Activated CD4-positive, alpha-beta T cell treated with anti-CD3 and anti-CD28 coated beads, Interleukin-2, Interleukin-4, amounts not matched to agents 100 ng/mL and 50 ng/mL, durations not matched to agents 16 hours and 8 hours (primary cell): Measurements from ENCODE around the gene UTS2R.
"Not testable (repeated sequence)": the region's sequence is repeated elsewhere in the genome, so short reads cannot be mapped to it uniquely, and the experiment has no call there.

Experiments used
- DNase-seq: peaks from one replicate; pipeline ENCODE4 v3.0.0-alpha.2; 2020; ENCODE audit warnings: low spot score

The UTS2R gene

DNA sequence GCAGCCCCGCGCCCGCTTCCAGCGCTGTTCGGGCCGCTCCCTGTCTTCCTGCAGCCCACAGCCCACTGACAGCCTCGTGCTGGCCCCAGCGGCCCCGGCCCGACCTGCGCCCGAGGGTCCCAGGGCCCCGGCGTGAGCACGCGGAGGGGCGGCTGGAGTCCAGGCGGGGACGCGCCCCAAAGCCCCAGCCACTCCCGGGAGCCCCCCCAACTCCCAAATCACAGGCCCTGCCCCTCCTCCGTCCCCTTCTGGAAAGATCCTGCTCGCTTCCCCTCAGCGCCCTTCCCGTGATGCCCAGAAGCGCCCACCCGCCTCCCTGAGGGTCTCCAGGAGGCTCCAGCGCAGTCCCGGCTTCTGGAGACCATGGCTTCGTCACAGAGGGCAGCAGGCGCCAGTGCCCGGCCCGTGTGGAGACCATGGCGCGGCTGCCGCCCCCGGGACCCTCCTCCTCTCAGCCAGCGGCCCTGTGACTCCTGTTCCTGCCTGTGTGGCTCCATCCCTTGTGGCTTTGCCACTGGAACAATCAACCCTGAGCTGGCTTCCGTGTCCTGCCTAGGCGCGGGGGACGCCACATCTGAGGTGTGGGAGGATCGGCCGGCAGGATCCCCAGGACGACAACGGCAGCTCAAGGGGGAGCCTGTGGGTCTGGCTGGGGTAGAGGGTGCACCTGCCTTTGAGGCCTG lies 3.9 kb downstream of the UTS2R start:
- no peak for DNase-seq

DNA sequence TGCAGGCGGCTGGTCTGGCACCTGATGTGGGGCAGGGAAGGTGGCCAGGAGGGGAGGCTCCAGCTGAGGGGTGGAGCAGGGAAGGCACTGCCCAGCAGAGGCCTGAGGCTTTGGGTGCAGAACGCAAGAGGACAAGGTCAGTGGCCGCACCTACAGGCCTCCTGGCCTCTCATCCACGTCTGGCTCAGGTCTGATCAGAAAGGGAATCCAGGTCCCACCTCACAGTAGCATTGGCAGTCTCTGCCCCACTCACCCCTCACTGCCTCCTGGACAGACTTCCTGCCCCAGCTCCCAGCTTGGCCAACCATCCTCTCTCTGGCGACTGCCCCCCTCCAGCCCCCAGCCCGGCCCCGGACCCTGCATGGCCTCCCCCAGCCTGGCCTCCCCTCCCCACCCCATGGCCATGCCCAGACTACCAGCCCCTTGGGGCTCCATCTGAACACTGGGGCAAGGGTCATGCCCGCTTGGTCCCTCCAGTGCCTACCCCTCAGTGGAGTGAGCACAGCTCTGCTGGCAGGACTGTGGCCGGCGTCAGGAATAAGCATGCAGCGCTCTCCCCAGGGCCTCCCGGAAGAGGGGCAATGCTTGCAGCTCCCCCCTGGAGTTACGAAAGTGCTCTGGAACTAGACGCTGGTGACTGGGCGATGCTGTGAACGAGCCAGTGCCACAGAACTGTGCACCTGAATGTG lies 4.6 kb downstream of the UTS2R start:
- no peak for DNase-seq

DNA sequence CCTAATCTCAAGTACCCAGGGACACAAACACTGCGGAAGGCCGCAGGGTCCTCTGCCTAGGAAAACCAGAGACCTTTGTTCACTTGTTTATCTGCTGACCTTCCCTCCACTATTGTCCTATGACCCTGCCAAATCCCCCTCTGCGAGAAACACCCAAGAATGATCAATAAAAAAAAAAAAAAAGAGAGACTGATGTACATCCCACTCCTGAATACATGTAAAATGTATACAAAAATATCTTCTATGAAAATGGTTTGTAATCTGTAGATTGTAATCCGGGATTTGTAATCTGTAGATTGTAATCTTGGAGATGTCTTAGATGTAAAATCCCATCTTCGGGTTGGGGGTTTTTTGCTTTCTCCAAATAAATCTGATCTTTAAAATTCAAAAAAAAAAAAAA lies 5.7 kb downstream of the UTS2R start:
- DNase-seq: not testable (repeated sequence)

DNA sequence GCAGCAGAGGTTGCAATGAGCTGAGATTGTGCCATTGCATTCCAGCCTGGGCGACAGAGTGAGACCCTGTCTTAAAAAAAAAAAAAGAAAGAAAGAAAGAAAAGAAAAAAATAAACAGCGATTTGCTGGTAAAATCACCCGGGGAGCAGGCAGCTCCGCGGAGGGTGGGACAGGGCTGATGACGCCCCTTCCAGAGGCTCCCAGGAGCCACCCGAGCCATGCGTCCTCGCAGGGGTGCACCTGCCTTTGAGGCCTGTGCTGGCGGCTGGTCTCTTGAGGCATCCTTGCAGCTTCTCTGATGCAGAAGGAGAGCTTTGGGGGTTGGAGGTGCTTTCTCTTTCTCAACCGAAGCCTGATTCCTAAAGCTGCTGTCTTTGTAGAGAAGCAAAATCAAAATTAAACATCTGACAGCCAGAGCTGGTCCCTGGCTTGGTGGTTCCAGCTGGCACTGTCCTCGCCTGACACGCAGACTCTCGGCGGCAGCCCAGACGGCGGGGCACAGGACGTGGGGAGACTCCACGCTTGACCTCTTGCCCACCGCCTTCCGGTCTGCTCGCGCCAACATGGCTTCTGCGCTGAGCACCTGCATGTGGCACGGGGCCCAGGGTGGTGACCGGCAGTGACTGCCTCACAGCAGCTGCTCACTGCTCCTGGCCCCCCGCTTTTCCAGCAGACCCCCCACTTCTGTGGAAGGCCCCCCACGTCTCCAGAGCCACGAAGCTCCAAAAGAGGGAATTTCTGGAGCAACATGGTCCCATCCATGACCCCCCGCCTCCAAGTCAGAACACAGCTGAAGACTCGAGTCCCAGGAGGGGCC lies 6.6 kb downstream of the UTS2R start:
- DNase-seq: no peak

DNA sequence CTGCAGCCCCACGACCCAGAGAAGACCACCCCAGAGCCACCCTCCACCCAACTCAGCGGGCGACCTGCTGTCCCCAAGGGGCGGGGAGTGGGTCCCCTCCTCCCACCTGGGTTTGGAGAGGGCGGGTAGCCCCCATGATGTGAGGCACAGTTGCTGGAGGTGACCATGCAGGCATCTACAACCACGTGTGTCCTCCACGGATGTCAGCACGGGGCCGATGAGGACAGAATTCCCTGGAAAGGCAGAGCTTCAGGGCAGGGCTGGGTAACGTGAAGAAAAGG lies 7.1 kb downstream of the UTS2R start:
- DNase-seq: no peak

DNA sequence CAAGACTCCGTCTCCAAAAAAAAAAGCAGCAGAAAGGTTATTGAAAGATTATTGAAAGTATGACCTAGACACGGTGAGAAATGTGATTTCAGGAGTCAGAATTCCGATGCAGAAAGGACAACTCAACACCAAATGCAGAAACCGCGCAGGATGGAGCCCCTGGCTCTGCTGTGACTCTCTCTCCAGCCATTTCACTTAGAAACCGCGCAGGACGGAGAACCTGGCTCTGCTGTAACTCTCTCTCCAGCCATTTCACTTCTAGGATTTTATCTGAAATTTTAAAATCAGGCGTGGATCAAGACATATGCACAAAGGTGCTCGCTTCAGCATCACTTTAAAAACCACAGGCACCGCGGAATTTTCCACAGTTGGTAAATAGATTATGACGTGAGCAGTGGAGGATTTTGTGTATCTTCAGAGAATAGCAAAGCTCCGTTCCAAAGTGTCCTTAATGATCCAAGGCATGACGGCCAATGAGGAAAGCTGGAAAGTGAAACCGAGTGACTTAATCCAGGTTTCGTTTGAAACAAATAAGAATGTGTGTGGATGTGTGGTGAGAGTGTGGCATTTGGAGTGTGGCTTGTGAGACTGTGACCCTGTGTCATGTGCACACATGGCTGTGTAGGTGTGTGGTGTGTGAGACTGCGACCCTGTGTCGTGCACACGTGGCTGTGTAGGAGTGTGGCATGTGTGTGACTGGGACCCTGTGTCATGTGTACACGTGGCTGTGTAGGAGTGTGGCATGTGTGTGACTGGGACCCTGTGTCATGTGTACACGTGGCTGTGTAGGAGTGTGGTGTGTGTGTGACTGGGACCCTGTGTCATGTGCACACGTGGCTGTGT lies 9.5 kb downstream of the UTS2R start:
- no peak for DNase-seq

DNA sequence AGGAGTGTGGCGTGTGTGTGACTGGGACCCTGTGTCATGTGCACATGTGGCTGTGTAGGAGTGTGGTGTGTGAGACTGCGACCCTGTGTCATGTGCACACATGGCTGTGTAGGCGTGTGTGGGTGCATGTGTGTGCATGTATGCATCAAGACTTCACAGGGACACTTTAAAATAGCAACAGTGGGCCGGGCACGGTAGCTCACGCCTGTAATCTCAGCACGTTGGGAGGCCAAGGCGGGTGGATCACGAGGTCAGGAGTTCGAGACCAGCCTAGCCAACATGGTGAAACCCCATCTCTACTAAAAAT lies 10.1 kb downstream of the UTS2R start:
- not testable (repeated sequence) for DNase-seq

DNA sequence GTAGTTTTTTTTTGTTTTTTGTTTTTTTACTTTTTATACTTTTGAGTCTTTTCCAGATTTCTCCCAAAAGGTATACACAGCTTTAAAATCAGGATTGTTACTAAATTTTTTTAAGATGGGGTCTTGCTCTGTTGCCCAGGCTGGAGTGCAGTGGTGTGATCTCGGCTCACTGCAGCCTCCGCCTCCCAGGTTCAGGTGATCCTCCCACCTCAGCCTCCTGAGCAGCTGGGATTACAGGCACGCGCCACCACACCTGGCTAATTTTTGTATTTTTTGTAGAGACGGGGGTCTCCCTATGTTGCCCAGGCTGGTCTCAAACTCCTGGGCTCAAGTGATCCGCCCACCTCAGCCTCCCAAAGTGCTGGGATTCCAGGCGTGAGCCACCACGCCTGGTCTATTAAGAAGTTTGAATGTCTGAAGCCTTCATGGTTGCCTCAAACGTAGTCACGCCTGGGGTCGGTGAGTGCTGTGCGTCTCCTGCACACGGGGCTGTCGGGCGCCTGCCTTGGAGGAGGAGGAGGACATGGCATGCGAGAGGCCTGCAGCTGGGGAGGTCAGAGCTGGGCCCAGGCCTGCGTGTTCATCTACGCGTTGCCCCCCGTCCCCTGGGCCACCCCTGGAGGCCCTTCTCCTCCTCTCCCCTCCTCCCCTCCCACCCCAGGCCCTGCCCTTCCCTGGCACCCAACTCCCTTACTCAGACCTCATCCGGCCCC lies 10.8 kb downstream of the UTS2R start:
- not testable (repeated sequence) for DNase-seq

DNA sequence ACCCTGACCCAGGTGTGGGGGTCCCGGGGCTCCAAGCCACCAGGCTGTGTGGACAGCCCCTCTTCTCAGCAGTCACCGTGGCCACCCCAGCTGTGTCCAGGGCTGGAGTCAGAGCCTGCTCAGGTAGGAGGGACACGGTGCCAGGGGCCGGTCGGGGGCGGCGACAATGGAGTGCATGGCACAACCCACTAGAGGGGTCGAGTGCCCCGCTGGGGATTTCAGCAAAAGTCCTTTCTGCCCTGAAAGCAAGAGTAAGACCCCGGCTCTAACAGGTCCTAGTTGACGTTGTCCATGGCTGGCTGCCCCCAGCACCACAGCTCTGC lies 11.3 kb downstream of the UTS2R start:
- DNase-seq: no peak

DNA sequence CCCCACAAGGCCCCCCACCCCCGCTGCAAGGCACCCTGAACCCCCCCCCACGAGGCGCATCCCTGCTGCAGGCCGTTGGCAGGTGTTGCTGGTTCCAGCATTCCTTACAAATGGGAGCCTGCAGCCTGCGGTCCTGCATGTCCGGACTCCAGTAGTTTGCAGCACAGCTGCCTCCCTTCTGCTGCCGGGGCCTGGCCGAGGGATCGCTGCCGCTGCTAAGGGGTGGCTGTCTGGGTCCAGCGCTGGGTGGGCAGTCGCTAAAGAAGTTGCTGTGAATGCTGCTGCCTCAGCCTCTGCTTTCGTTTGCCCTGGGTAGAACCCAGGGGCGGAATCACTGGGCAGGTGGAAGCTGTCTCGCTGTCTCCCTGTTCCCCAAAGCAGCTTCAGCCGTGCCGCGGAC lies 11.8 kb downstream of the UTS2R start:
- DNase-seq: no peak

DNA sequence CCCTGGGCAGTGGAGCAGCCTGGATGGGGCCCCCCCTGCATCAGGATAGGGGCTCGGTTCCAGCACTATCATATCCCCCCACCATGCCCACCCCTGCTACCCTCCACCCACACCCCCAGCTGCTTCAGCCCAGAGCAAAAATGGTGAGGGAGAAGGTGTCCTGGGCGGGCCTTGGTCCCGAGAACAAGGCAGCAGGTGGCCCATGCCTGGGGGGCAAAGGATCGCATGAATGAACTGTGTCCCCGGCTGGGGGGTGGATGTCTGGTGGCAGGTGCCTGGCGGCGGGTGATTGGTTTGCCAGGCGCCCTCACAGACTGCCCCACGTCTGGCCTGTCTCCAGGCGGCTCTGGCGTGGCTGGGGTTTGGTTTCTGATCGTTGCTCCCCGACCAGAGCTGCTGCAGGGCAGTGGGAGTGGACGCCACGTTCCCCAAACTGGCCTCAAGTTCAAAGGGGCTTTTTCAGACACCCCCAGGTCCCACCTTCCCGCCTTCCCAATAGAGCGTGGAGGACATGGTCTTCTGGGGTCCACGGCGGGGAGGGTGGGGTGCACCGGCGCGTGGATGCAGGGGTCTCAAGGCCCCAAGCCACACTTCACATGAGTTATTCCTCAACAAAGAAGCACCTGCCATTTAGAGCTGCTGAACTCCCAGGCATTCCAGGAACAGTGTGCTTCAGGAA lies 12.6 kb downstream of the UTS2R start:
- DNase-seq: no peak

DNA sequence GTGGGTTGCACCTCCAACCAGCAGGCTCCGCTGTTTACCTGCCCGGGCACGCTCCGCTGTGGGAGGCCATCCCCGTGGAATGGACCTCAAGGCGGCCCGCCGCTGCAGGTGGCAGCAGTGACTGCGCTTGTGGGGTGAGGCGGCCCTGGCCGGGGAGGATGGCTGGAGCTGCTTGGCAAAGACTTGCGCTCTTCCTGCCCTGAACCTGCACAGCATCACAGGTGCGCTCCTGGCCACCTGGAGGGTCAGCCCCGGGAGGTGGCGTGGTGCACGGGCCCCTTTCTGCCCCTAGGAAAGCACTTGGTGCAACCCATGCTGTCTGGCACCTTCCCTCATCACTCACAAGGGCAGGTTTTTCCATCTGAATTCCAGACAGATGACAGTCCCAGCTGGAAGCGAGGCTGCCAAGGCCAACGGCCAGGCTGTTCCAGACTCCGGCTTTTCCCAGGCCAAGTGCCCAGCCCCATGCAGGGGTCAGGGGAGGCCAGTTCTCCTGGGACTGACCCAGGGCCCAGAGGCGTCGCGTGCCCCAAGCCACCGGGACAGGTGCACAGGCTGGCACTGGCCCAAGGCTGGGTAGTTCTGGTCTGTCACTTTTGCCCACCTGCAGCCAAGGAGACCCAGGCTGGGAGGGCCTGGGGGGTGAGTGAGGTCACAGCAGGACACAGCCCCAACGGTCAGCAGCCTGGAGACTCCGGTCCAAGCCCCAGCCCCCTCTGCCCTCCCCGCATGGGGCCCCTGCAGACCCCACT lies 13.3 kb downstream of the UTS2R start:
- DNase-seq: no peak

DNA sequence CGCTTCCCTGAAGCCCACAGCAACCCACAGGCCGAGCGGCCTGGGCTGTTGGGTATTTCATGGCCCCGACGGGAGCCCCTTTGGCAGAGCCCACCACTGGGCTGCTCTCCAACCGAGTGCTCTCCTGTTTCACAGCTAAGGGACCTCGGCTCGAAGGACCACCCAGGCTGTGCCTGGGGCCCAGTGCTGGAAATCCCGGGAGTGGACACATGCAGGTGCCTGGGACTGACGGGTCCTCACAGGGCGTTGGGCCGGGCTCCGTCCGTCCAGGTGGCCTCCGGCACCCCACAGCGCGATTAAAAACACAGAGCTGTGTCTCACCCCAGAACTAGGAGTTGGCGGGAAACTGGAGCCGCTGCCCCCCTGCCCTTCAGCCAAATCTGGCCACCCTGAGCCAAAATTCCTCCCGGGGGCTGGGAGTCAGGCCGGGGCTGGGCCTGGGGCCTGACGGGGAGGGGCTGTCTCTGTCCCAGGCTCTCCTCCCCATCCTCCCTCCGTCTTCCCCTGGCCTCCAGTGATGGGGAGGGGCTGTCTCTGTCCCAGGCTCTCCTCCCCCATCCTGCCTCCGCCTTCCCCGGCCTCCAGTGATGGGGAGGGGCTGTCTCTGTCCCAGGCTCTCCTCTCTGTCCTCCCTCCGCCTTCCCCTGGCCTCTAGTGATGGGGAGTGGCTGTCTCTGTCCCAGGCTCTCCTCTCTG lies 14.1 kb downstream of the UTS2R start:
- no peak for DNase-seq

DNA sequence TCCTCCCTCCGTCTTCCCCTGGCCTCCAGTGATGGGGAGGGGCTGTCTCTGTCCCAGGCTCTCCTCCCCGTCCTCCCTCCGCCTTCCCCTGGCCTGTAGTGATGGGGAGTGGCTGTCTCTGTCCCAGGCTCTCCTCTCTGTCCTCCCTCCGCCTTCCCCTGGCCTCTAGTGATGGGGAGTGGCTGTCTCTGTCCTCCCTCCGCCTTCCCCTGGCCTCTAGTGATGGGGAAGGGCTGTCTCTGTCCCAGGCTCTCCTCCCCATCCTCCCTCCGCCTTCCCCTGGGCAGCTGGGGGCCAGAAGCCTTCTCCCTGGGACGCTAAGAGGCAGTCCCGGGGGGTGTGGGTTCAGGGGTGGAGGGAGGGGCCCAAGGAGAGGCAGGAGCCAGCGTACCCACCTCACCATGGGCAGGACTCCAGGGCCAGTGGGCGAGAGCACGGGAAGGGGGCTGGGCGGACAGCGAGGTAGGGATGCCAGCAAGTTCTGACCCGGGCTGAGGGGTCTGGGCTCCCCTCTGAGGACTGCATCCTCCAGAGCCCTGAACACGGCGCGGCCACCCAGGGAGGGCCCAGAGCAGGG lies 14.8 kb downstream of the UTS2R start:
- no peak for DNase-seq

DNA sequence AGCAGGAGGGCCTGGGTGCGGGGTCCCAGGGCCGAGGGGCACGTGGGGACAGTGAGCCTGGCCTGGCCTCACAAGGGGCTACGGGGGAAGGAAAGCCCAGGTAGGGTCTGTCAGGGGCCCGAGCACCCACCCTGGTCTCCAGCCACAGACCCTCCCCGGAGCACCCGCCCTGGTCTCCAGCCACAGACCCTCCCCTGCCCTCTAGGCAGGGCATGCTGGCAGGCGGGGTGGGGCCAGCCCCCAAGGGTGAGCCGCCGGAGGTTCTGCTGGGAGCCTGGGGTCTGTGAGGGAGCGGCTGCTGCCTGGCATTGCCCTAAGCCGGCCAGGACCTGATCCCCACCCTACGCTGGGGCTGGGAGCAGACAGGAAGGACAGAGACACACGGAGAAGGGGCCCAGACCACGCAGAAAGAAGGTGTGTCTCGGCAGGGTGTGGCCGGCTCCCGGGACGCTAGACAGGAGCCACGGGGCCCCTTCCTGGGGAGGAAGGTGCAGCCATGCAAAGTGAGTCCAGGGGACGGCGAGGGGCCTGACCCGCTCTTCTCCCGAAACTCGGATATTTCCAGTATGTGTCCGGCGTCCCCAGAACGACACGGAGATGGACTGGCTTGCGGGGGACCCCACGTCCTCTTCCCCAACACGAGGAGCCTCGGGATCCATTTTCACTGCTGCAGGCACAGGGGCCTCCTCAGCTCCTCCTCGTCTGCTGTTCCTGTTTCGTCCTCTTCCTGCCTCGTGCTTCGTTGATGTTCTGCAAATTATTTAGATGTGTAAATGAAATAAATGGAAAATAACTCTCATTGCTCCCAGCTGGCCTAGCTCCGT lies 15.5 kb downstream of the UTS2R start:
- no peak for DNase-seq

DNA sequence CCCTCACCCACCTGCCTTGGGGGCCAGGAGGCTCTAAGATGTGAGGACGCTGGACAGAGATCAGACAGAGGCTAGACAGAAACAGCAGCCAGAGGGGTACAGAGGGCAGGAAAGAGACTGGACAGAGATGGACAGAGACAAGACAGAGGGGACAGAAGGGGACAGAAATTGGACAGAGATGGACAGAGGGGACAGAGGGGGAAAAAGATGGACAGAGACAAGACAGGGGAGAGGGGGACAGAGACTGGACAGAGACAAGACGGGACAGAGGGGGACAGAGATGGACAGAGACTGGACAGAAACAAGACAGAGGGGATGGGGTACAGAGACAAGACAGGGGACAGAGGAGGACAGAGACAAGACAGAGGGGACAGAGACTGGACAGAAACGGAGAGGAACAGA lies 16.1 kb downstream of the UTS2R start:
- no peak for DNase-seq

DNA sequence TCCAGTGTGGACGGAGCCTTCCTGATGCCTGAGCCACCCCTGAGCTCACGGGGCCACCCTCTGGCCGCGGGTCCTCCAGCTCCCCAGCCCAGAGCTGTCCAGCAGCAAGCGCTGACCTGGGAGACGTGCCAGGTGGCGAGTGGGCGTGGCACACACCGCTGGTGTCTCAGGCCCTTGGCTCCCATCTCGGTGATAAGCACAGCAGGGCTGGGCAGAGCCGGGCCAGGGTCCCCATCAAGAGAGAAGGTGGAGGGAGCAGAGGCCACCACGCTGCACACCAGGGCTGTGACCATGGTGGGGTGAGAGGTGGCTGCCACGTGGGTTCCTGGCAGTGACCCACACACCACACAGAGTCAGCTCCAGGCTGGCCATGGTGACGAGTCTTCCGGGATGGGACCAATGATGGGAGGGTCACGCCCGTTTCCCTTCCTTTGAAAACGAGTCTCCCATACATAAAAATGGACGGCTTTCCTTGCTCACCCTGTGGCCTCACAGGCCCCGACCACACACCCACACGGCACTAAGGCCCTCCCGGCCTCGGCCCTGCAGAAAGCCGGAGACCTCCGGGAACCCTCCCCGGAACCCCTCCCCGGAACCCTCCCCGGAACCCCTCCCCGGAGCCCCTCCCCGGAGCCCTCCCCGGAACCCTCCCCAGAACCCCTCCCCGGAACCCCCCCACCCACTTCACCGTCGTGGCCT lies 16.8 kb downstream of the UTS2R start:
- DNase-seq: no peak

DNA sequence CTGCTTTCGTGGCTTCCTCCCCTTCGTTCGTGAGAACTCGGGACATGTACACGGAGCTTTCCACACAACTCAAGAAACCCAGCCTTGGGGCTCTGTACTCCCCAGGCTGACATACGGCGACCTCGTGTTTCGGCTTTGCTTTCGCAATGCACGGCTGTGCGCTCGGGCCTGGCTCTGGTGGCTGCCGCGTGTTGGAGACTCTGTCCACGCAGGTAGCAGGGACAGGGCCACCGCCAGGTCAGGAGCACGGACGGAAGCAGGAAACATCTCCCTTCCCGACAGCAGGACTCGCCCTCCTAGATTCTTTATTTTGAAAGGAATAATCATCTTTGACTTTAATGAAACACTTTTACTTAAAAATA lies 17.3 kb downstream of the UTS2R start:
- no peak for DNase-seq
